ENCODE results near the gene NUBP1. TPM values are rescaled to one million over a fixed set of nuclear protein-coding genes. Genes with fewer than 3 reads are reported as not detected.

The NUBP1 gene
- total and polyA plus RNA-seq, 10 donors = 22.8 to 52.2 (median 42.8) TPM

GRCh38 chr16:10808850-10809249 is 65.2 kb downstream of the NUBP1 start:
- H3K27ac ChIP-seq = no peak overlapping the region
- H3K4me3 ChIP-seq = no peak overlapping the region
- no peak for TF ChIP-seq POLR2A (IDR thresholded peaks at IDR 0.05)
- TF ChIP-seq CTCF (IDR thresholded peaks at IDR 0.05 in 8 of 11, conservative IDR thresholded peaks at IDR 0.05 in 3 of 11) = no peak
- H3K9me3 ChIP-seq = no peaks in the 10 kb centered on the region
- no peak for DNase-seq
- 59 to 82% (median 74%) methylated on average over 3 of the region's 3 CpGs for WGBS, 5 donors
- peaks cover 0 to 40% (median 9%) of the 10 kb centered on the region in 6 donors for H3K4me1 ChIP-seq
- H3K36me3 ChIP-seq = no peaks in the 10 kb centered on the region
- intact Hi-C loops (cut with DNase I; ENCODE audit: low total_unique reads) = no loop called here
- no peaks in the 10 kb centered on the region for H3K27me3 ChIP-seq (replicated peaks in 1 of 7)

- H3K27ac ChIP-seq = no peak overlapping the region
- DNase-seq = no peak
- H3K9me3 ChIP-seq = no peaks in the 10 kb centered on the region
- H3K4me1 ChIP-seq = peaks cover 0 to 36% (median 8%) of the 10 kb centered on the region in 6 donors
- no peaks in the 10 kb centered on the region for H3K27me3 ChIP-seq (replicated peaks in 1 of 7)
- intact Hi-C loops (cut with DNase I; ENCODE audit: low total_unique reads) = no loop called here
- no peaks in the 10 kb centered on the region for H3K36me3 ChIP-seq
- no peak for TF ChIP-seq POLR2AphosphoS5 (IDR thresholded peaks at IDR 0.05)
- no peak for TF ChIP-seq CTCF (IDR thresholded peaks at IDR 0.05 in 8 of 11, conservative IDR thresholded peaks at IDR 0.05 in 3 of 11)
- no peak for TF ChIP-seq POLR2A (IDR thresholded peaks at IDR 0.05)
- 90 to 92% (median 91%) methylated on average over 3 of the region's 3 CpGs for WGBS, 5 donors
- H3K4me3 ChIP-seq = no peak overlapping the region
These were observed 66.1 kb downstream of the NUBP1 start for GRCh38 chr16:10809706-10810105.

GRCh38 chr16:10812312-10813098 is 68.9 kb downstream of the NUBP1 start:
- H3K27me3 ChIP-seq (replicated peaks in 1 of 7) = peaks cover 0 to 2% (median 0%) of the 10 kb centered on the region in 7 donors
- H3K27ac ChIP-seq = peak overlapping the region in 1 of 8 donors; percentile 19
- TF ChIP-seq CTCF (IDR thresholded peaks at IDR 0.05 in 8 of 11, conservative IDR thresholded peaks at IDR 0.05 in 3 of 11) (peak in 2 of 11 experiments; percentile 10 to 15), POLR2A (IDR thresholded peaks at IDR 0.05) (no peak)
- no peak overlapping the region for H3K4me3 ChIP-seq
- DNase-seq = no peak
- no peaks in the 10 kb centered on the region for H3K36me3 ChIP-seq
- WGBS, 5 donors = 34 to 47% (median 38%) methylated on average over 6 of the region's 6 CpGs
- H3K9me3 ChIP-seq = no peaks in the 10 kb centered on the region
- intact Hi-C loops (cut with DNase I; ENCODE audit: low total_unique reads) = no loop called here
- H3K4me1 ChIP-seq = peaks cover 0 to 23% (median 7%) of the 10 kb centered on the region in 6 donors

GRCh38 chr16:10813099-10813455 is 69.4 kb downstream of the NUBP1 start:
- no peak overlapping the region for H3K4me3 ChIP-seq
- peak overlapping the region in 1 of 8 donors; percentile 19 for H3K27ac ChIP-seq
- WGBS, 5 donors = 75 to 82% (median 81%) methylated on average over 4 of the region's 4 CpGs
- DNase-seq = no peak
- TF ChIP-seq POLR2AphosphoS5 (IDR thresholded peaks at IDR 0.05) = no peak
- no peak for TF ChIP-seq CTCF (IDR thresholded peaks at IDR 0.05 in 8 of 11, conservative IDR thresholded peaks at IDR 0.05 in 3 of 11)
- no peak for TF ChIP-seq POLR2A (IDR thresholded peaks at IDR 0.05)
- H3K4me1 ChIP-seq = peaks cover 0 to 18% (median 7%) of the 10 kb centered on the region in 6 donors
- H3K27me3 ChIP-seq (replicated peaks in 1 of 7) = peaks cover 0 to 8% (median 0%) of the 10 kb centered on the region in 7 donors
- H3K9me3 ChIP-seq = no peaks in the 10 kb centered on the region
- no peaks in the 10 kb centered on the region for H3K36me3 ChIP-seq
- intact Hi-C loops (cut with DNase I; ENCODE audit: low total_unique reads) = no loop called here
